Hindlimb muscle (tissue), 1 donor: ENCODE results near the gene MORF4L1. TPM values are rescaled to one million over a fixed set of nuclear protein-coding genes. Genes with fewer than 3 reads are reported as not detected.
"Not testable (repeated sequence)": the region's sequence is repeated elsewhere in the genome, so short reads cannot be mapped to it uniquely, and the experiment has no call there.

ENCODE experiments used
- DNase-seq: peaks from one replicate; pipeline ENCODE4 v3.0.0-alpha.2; 2013
- polyA plus RNA-seq: library from polyadenylated mRNA; unstranded; fragments of 120-200 nt; gene quantifications from one replicate; pipeline ENCODE4 v1.2.1, GENCODE V29; 2013; ENCODE audit not compliant: insufficient read length

MORF4L1 gene
- polyA plus RNA-seq, result 485 TPM

- peak; percentile 99 for DNase-seq
These were observed at the start of gene MORF4L1 for GRCh38 chr15:78872155-78872971. TSS of gene MORF4L1 (plus strand) at chr15:78872890. CDS start at chr15:78873018, 128 bp downstream.

GRCh38 chr15:78828920-78829319 lies 43.8 kb upstream of the MORF4L1 start:
- DNase-seq, result no peak

GRCh38 chr15:78830514-78831228 lies 42.0 kb upstream of the MORF4L1 start:
- no peak for DNase-seq

- DNase-seq, result no peak
These were observed 41.2 kb upstream of the MORF4L1 start for GRCh38 chr15:78831229-78832207.

GRCh38 chr15:78836333-78836732 lies 36.4 kb upstream of the MORF4L1 start:
- no peak for DNase-seq

GRCh38 chr15:78837131-78837530 lies 35.6 kb upstream of the MORF4L1 start:
- DNase-seq, result no peak

GRCh38 chr15:78837543-78837942 lies 35.1 kb upstream of the MORF4L1 start:
- DNase-seq, result no peak

GRCh38 chr15:78838489-78838888 lies 34.2 kb upstream of the MORF4L1 start:
- peak; percentile 65 for DNase-seq

GRCh38 chr15:78839151-78839550 lies 33.5 kb upstream of the MORF4L1 start:
- DNase-seq, result not testable (repeated sequence)

GRCh38 chr15:78840661-78841375 lies 31.9 kb upstream of the MORF4L1 start:
- DNase-seq, result no peak

- DNase-seq, result no peak
These were observed 31.3 kb upstream of the MORF4L1 start for GRCh38 chr15:78841376-78841706.

GRCh38 chr15:78841891-78842290 lies 30.8 kb upstream of the MORF4L1 start:
- no peak for DNase-seq

GRCh38 chr15:78842519-78842918 lies 30.2 kb upstream of the MORF4L1 start:
- no peak for DNase-seq

GRCh38 chr15:78846906-78847305 lies 25.8 kb upstream of the MORF4L1 start:
- not testable (repeated sequence) for DNase-seq

- DNase-seq, result not testable (repeated sequence)
These were observed 25.2 kb upstream of the MORF4L1 start for GRCh38 chr15:78847387-78847906.

GRCh38 chr15:78850352-78850751 lies 22.3 kb upstream of the MORF4L1 start:
- no peak for DNase-seq

- no peak for DNase-seq
These were observed 21.5 kb upstream of the MORF4L1 start for GRCh38 chr15:78850941-78851755.

- no peak for DNase-seq
These were observed 19.2 kb upstream of the MORF4L1 start for GRCh38 chr15:78853500-78853899.

GRCh38 chr15:78854833-78855372 lies 17.8 kb upstream of the MORF4L1 start:
- no peak for DNase-seq

- no peak for DNase-seq
These were observed 16.9 kb upstream of the MORF4L1 start for GRCh38 chr15:78855746-78856145.
